CD14-positive monocyte (primary cell): ENCODE measurements around the gene RNF111. TPM values are rescaled to one million over a fixed set of nuclear protein-coding genes. Genes with fewer than 3 reads are reported as not detected.
"Not testable (repeated sequence)": the region's sequence is repeated elsewhere in the genome, so short reads cannot be mapped to it uniquely, and the experiment has no call there.

Source experiments
- DNase-seq, 3 donors: peaks; one replicate each; pipeline ENCODE4 v3.0.0-alpha.2; 2011 to 2022
- H2AFZ ChIP-seq: 2 replicates; pipeline ENCODE4 v1.6.0; 2012; ENCODE audit warnings: mild to moderate bottlenecking, low read depth, low read length, inconsistent platforms; ENCODE audit not compliant: insufficient read depth, poor library complexity, severe bottlenecking
- H3K27ac ChIP-seq, 2 donors: 1 replicate in 1 of 2; 2 replicates in 1 of 2; pipeline ENCODE4 v1.5.1; 2012 to 2013; ENCODE audit warnings: low read length in 2 of 2, control low read depth in 1 of 2, inconsistent platforms in 1 of 2, low read depth in 1 of 2, mild to moderate bottlenecking in 1 of 2
- H3K27me3 ChIP-seq, 2 donors: one replicate each; pipeline versions ENCODE4 v1.6.0 to v1.6.1; 2011 to 2013; ENCODE audit warnings: low read length in 2 of 2; ENCODE audit not compliant: control insufficient read depth in 2 of 2, insufficient read depth in 2 of 2
- H3K36me3 ChIP-seq, 2 donors: replicated peaks in 1 of 2; 1 replicate in 1 of 2; 2 replicates in 1 of 2; pipeline versions ENCODE4 v1.5.1 to v1.6.1; 2012 to 2013; ENCODE audit warnings: low read length in 2 of 2, control low read depth in 1 of 2, inconsistent platforms in 1 of 2, mild to moderate bottlenecking in 1 of 2; ENCODE audit not compliant: insufficient read depth in 2 of 2, control insufficient read depth in 1 of 2
- H3K4me1 ChIP-seq, 2 donors: 1 replicate in 1 of 2; 2 replicates in 1 of 2; pipeline versions ENCODE4 v1.5.1 to v1.6.1; 2012 to 2013; ENCODE audit warnings: low read length in 2 of 2, control low read depth in 1 of 2, inconsistent platforms in 1 of 2, mild to moderate bottlenecking in 1 of 2, moderate library complexity in 1 of 2; ENCODE audit not compliant: insufficient read depth in 2 of 2, control insufficient read depth in 1 of 2
- H3K4me2 ChIP-seq: replicated peaks from 2 replicates; pipeline ENCODE3; 2012; ENCODE audit warnings: low read length, moderate library complexity, mild to moderate bottlenecking; ENCODE audit not compliant: poor library complexity, severe bottlenecking; ENCODE audit errors: extremely low read depth
- H3K4me3 ChIP-seq, 3 experiments: fragments of 200-600 bp in 1 of 3; sonication (generic) in 1 of 3; replicated peaks in 1 of 3; 1 replicate in 2 of 3; 2 replicates in 1 of 3; pipeline ENCODE4 v1.5.1; 2011 to 2013; ENCODE audit warnings: low read length in 3 of 3, mild to moderate bottlenecking in 3 of 3, control low read depth in 2 of 3, low read depth in 2 of 3, inconsistent platforms in 1 of 3, moderate library complexity in 1 of 3
- H3K79me2 ChIP-seq: 2 replicates; pipeline ENCODE4 v1.6.0; 2012; ENCODE audit warnings: mild to moderate bottlenecking, control low read depth, inconsistent platforms, low read length, moderate library complexity; ENCODE audit not compliant: insufficient read depth
- H3K9ac ChIP-seq: 2 replicates; pipeline ENCODE4 v1.6.0; 2017; ENCODE audit warnings: low read length, mild to moderate bottlenecking; ENCODE audit not compliant: insufficient read depth, poor library complexity, severe bottlenecking
- H3K9me3 ChIP-seq, 2 donors: replicated peaks in 1 of 2; 1 replicate in 1 of 2; 2 replicates in 1 of 2; pipeline versions ENCODE4 v1.5.1 to v1.6.1; 2012 to 2013; ENCODE audit warnings: low read length in 2 of 2, control low read depth in 1 of 2; ENCODE audit not compliant: control insufficient read depth in 1 of 2, insufficient read depth in 1 of 2
- H4K20me1 ChIP-seq: 2 replicates; pipeline ENCODE4 v1.6.0; 2012; ENCODE audit warnings: mild to moderate bottlenecking, low read length, control low read depth, moderate library complexity; ENCODE audit not compliant: insufficient read depth
- H3K27ac Mint-ChIP-seq, 7 donors: one replicate each; pipeline ENCODE4 v1.8.0; 2020; ENCODE audit warnings: mild to moderate bottlenecking in 7 of 7, mixed read lengths in 7 of 7, moderate library complexity in 6 of 7, inconsistent platforms in 2 of 7
- H3K27me3 Mint-ChIP-seq, 3 donors: one replicate each; pipeline ENCODE4 v1.8.0; 2021 to 2022; ENCODE audit warnings: low read depth in 3 of 3, mild to moderate bottlenecking in 3 of 3, mixed read lengths in 3 of 3, moderate library complexity in 3 of 3, inconsistent platforms in 1 of 3
- H3K36me3 Mint-ChIP-seq, 2 donors: one replicate each; pipeline ENCODE4 v1.8.0; 2020; ENCODE audit warnings: mixed read lengths in 2 of 2, inconsistent platforms in 1 of 2, mild to moderate bottlenecking in 1 of 2
- H3K4me1 Mint-ChIP-seq: one replicate; pipeline ENCODE4 v1.8.0; 2020; ENCODE audit warnings: mild to moderate bottlenecking, mixed read lengths
- H3K4me3 Mint-ChIP-seq, 2 donors: one replicate each; pipeline ENCODE4 v1.8.0; 2020; ENCODE audit warnings: mild to moderate bottlenecking in 2 of 2, mixed read lengths in 2 of 2, moderate library complexity in 1 of 2
- H3K9me3 Mint-ChIP-seq, 7 donors: one replicate each; pipeline ENCODE4 v1.8.0; 2020 to 2022; ENCODE audit warnings: mixed read lengths in 7 of 7, mild to moderate bottlenecking in 6 of 7, moderate library complexity in 6 of 7, inconsistent platforms in 2 of 7
- CTCF ChIP-seq: fragments of 200-600 bp; IDR thresholded peaks from one replicate; pipeline ENCODE4 v1.8.0; 2022; ENCODE audit warnings: antibody characterized with exemption, mild to moderate bottlenecking
- WGBS: methylation state at CpG from one replicate; pipeline ENCODE4 v1.1.5; 2013; ENCODE audit warnings: missing lambda C conversion rate; ENCODE audit not compliant: insufficient coverage; 5-methylcytosine and 5-hydroxymethylcytosine counted together
- intact Hi-C, 2 donors: fragments of 100-400 bp; cut with micrococcal nuclease; formaldehyde crosslinking; loops; one replicate each; pipeline versions ENCODE4 v1.15.0 to v1.15.1; 2023
- polyA plus RNA-seq, 3 donors: library from polyadenylated mRNA; depleted of rRNA in 1 of 3; unstranded in 2 of 3; stranded (reverse) in 1 of 3; fragments of 300-500 nt in 2 of 3; fragments of >200 nt in 1 of 3; fragmentation: Illumina TruSeq in 2 of 3; gene quantifications; 1 replicate in 2 of 3; 2 replicates in 1 of 3; pipeline ENCODE4 v1.2.3, GENCODE V29; 2012 to 2021

RNF111 gene
- polyA plus RNA-seq, 3 donors: 10.2 to 28.0 (median 18.2) TPM

GRCh38 chr15:59127255-59127654, 139.8 kb downstream of the RNF111 start:
- H3K4me1 Mint-ChIP-seq, H3K4me2 ChIP-seq, H3K4me3 Mint-ChIP-seq, intact Hi-C loops, H4K20me1 ChIP-seq, H3K27me3 Mint-ChIP-seq, H3K9me3 ChIP-seq, H3K27me3 ChIP-seq, H3K4me3 ChIP-seq, H3K9ac ChIP-seq, H3K4me1 ChIP-seq, H3K9me3 Mint-ChIP-seq, H2AFZ ChIP-seq: not testable (repeated sequence)
- peak overlapping the region in 1 of 2 donors; percentile 50 for H3K27ac ChIP-seq
- Mint-ChIP-seq H3K36me3 (peaks cover 72 to 89% of the 10 kb centered on the region in 2 donors), H3K27ac (peak overlapping the region; percentile 5 to 74 (median 44))
- peaks cover 58% of the 10 kb centered on the region for H3K79me2 ChIP-seq
- peaks cover 39 to 75% of the 10 kb centered on the region in 2 donors for H3K36me3 ChIP-seq
- no CpG with 5 or more reads among the region's 1 CpG for WGBS
- peak in 2 of 3 donors; percentile 1 to 28 for DNase-seq

- no peak overlapping the region for H3K9ac ChIP-seq
- no peaks in the 10 kb centered on the region for H3K27me3 Mint-ChIP-seq
Observed at GRCh38 chr15:59131456-59131855, 144.0 kb downstream of the RNF111 start.

More at GRCh38 chr15:59131456-59131855, 144.0 kb downstream of the RNF111 start:
- Histone ChIP-seq H3K9me3 (no peaks in the 10 kb centered on the region), H3K4me1 (peaks cover 0 to 3% of the 10 kb centered on the region in 2 donors), H4K20me1 (no peaks in the 10 kb centered on the region), H2AFZ (no peak overlapping the region), H3K4me2 (no peak overlapping the region), H3K27me3 (no peaks in the 10 kb centered on the region), H3K79me2 (peaks cover 31% of the 10 kb centered on the region), H3K36me3 (peaks cover 48 to 75% of the 10 kb centered on the region in 2 donors), H3K4me3 (no peak overlapping the region), H3K27ac (no peak overlapping the region)
- H3K4me1 Mint-ChIP-seq: peaks cover 7% of the 10 kb centered on the region
- DNase-seq: no peak
- peaks cover 0 to 5% (median 3%) of the 10 kb centered on the region in 7 donors for H3K9me3 Mint-ChIP-seq
- no peak for TF ChIP-seq CTCF
- no peak overlapping the region for H3K4me3 Mint-ChIP-seq
- H3K27ac Mint-ChIP-seq: peak overlapping the region in 2 of 7 donors; percentile 63 to 66
- peaks cover 78 to 92% of the 10 kb centered on the region in 2 donors for H3K36me3 Mint-ChIP-seq
- intact Hi-C loops: no loop called here
- 100% methylated on average over 9 of the region's 16 CpGs for WGBS
